ENCODE results near the gene RNF125. TPM values are rescaled to one million over a fixed set of nuclear protein-coding genes. Genes with fewer than 3 reads are reported as not detected.
"Not testable (repeated sequence)": the region's sequence is repeated elsewhere in the genome, so short reads cannot be mapped to it uniquely, and the experiment has no call there.

The RNF125 gene
- polyA plus RNA-seq, 1 of the 3 experiments (the other 2 are of a cell fraction): 0.05 TPM

DNA sequence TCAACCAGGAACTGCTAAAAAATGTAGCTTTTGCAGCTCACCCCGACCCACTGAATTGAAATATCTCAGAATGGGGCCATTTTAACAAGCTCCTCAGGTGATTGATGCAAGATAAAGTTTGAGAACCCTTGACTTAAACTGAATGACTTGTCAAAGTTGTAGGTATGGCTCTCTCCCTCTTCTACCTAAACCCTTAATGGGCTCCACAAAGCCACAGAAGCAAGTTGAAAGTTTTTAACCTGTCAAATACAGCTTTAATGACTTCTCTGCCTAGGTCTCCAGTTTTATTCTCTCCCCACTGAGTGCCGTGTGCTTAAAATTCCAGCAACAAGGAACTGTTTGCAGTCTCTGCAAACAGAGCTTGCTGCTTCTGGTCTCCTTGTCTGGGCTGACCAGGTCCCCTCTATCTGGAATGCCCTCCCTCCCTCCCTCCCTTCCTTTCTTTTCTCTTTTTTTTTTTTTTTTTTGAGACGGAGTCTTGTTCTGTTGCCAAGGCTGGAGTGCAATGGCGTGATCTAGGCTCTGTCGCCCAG is 19.7 kb upstream of the RNF125 start:
- POLR2A ChIA-PET: interaction anchor here (0.6 kb wide), 1 partner anchor 33 kb away, joined by 3 read pairs; no protein-coding TSS in a partner anchor

DNA sequence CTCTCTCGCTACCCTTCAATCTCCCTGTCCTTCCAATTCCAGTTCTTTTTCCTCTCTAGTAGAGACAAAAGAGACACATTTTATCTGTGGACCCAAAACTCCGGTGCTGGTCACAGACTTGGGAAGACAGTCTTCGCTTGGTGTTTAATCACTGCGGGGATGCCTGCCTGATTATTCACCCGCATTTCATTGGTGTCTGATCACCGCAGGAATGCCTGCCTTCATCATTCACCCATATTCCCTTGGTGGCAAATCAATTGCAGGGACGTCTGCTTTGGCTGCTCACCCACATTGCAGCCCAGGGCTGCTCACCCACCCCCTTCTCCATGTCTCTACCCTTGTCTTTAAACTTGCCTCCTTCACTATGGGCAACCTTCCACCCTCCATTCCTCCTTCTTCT is 17.5 kb upstream of the RNF125 start:
- H3K4me2 ChIP-seq; CTCF ChIA-PET; H3K27me3 ChIP-seq (ENCODE audit: insufficient read depth); H3K9ac ChIP-seq; H3K27ac ChIP-seq (ENCODE audit: low read depth in 2 of 2, low read length in 1 of 2); H3F3A ChIP-seq (replicated peaks; ENCODE audit: insufficient read depth); H4K20me1 ChIP-seq (ENCODE audit: insufficient read depth); POLR2A ChIA-PET; DNase-seq; H3K4me3 ChIP-seq (ENCODE audit: low read depth in 2 of 2, low read length in 1 of 2); H3K36me3 ChIP-seq (replicated peaks in 1 of 2; ENCODE audit: control insufficient read depth in 1 of 2, insufficient read depth in 2 of 2, low read length in 1 of 2); H3K79me2 ChIP-seq (ENCODE audit: insufficient read depth); H3K9me2 ChIP-seq; H3K9me3 ChIP-seq; H3K4me1 ChIP-seq (ENCODE audit: control insufficient read depth in 1 of 2, insufficient read depth in 2 of 2, low read depth in 1 of 2, low read length in 1 of 2); H2AFZ ChIP-seq (ENCODE audit: low read depth): not testable (repeated sequence)
- WGBS (ENCODE audit: low lambda C conversion rate): 59% methylated on average over 7 of the region's 7 CpGs

More for the DNA sequence above, 19.7 kb upstream of the RNF125 start:
- Histone ChIP-seq H3K4me2 (no peak overlapping the region), H3K9me2 (no peaks in the 10 kb centered on the region), H3K9ac (no peak overlapping the region), H3K36me3 (replicated peaks in 1 of 2; ENCODE audit: control insufficient read depth in 1 of 2, insufficient read depth in 2 of 2, low read length in 1 of 2) (no peaks in the 10 kb centered on the region), H3K4me3 (ENCODE audit: low read depth in 2 of 2, low read length in 1 of 2) (no peak overlapping the region), H3K9me3 (no peaks in the 10 kb centered on the region), H3K27me3 (ENCODE audit: insufficient read depth) (no peaks in the 10 kb centered on the region; the same call in none of the 2 replicates), H3F3A (replicated peaks; ENCODE audit: insufficient read depth) (no peaks in the 10 kb centered on the region), H3K27ac (ENCODE audit: low read depth in 2 of 2, low read length in 1 of 2) (no peak overlapping the region), H3K4me1 (ENCODE audit: control insufficient read depth in 1 of 2, insufficient read depth in 2 of 2, low read depth in 1 of 2, low read length in 1 of 2) (no peaks in the 10 kb centered on the region), H4K20me1 (ENCODE audit: insufficient read depth) (no peaks in the 10 kb centered on the region), H2AFZ (ENCODE audit: low read depth) (no peak overlapping the region), H3K79me2 (ENCODE audit: insufficient read depth) (no peaks in the 10 kb centered on the region)
- TF ChIP-seq GABPA (IDR thresholded peaks at IDR 0.05; ENCODE audit: low read depth) (no peak), MEF2A (IDR thresholded peaks at IDR 0.05; ENCODE audit: borderline replicate concordance, low read depth) (no peak), NRF1 (IDR thresholded peaks at IDR 0.05; ENCODE audit: low read depth, low read length) (no peak), POLR2AphosphoS5 (IDR thresholded peaks at IDR 0.05; ENCODE audit: low read depth, low read length) (no peak), TEAD4 (IDR thresholded peaks at IDR 0.05; ENCODE audit: borderline replicate concordance, insufficient read depth) (no peak), ELF1 (IDR thresholded peaks at IDR 0.05) (no peak), FOSL2 (IDR thresholded peaks at IDR 0.05; ENCODE audit: borderline replicate concordance, low read depth) (no peak), JUND (IDR thresholded peaks at IDR 0.05) (no peak), NFIC (IDR thresholded peaks at IDR 0.05; ENCODE audit: borderline replicate concordance) (no peak), CHD2 (IDR thresholded peaks at IDR 0.05; ENCODE audit: low read length, partially characterized antibody) (no peak), RAD21 (IDR thresholded peaks at IDR 0.05; ENCODE audit: low read length) (no peak), RFX5 (IDR thresholded peaks at IDR 0.05; ENCODE audit: low read length) (no peak), SMC3 (IDR thresholded peaks at IDR 0.05; ENCODE audit: low read depth, low read length) (no peak), TAF1 (IDR thresholded peaks at IDR 0.05; ENCODE audit: borderline replicate concordance, low read depth, low read length) (no peak)
- TF ChIP-seq, protein P1, sequence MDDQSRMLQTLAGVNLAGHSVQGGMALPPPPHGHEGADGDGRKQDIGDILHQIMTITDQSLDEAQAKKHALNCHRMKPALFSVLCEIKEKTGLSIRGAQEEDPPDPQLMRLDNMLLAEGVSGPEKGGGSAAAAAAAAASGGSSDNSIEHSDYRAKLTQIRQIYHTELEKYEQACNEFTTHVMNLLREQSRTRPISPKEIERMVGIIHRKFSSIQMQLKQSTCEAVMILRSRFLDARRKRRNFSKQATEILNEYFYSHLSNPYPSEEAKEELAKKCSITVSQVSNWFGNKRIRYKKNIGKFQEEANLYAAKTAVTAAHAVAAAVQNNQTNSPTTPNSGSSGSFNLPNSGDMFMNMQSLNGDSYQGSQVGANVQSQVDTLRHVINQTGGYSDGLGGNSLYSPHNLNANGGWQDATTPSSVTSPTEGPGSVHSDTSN (IDR thresholded peaks at IDR 0.05): no peak
- TF ChIP-seq, protein P2, sequence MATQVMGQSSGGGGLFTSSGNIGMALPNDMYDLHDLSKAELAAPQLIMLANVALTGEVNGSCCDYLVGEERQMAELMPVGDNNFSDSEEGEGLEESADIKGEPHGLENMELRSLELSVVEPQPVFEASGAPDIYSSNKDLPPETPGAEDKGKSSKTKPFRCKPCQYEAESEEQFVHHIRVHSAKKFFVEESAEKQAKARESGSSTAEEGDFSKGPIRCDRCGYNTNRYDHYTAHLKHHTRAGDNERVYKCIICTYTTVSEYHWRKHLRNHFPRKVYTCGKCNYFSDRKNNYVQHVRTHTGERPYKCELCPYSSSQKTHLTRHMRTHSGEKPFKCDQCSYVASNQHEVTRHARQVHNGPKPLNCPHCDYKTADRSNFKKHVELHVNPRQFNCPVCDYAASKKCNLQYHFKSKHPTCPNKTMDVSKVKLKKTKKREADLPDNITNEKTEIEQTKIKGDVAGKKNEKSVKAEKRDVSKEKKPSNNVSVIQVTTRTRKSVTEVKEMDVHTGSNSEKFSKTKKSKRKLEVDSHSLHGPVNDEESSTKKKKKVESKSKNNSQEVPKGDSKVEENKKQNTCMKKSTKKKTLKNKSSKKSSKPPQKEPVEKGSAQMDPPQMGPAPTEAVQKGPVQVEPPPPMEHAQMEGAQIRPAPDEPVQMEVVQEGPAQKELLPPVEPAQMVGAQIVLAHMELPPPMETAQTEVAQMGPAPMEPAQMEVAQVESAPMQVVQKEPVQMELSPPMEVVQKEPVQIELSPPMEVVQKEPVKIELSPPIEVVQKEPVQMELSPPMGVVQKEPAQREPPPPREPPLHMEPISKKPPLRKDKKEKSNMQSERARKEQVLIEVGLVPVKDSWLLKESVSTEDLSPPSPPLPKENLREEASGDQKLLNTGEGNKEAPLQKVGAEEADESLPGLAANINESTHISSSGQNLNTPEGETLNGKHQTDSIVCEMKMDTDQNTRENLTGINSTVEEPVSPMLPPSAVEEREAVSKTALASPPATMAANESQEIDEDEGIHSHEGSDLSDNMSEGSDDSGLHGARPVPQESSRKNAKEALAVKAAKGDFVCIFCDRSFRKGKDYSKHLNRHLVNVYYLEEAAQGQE (IDR thresholded peaks at IDR 0.05; ENCODE audit: low read depth, low read length): no peak
- CTCF ChIA-PET: interaction anchor here (2.1 kb wide), 1 partner anchor 22 kb away, joined by 10 read pairs; no protein-coding TSS in a partner anchor
- WGBS (ENCODE audit: low lambda C conversion rate): 50% methylated on average over 5 of the region's 5 CpGs
- no peak for DNase-seq

DNA sequence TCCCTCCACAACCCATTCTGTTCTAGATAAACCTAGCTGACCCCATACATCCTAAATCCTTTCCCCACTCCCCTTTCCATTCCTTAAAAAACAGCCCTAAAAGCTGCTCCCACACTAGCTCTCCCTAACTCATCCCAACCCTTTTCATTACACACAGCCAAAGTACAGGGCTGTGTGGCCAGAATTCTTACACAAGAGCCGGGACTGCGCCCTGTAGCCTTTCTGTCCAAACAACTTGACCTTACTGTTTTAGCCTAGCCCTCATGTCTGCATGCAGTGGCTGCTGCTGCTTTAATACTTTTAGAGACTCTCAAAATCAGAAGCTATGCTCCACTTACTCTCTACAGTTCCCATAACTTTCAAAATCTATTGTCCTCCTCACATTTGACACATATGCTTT is 14.8 kb upstream of the RNF125 start:
- H3K9me2 ChIP-seq; H2AFZ ChIP-seq (ENCODE audit: low read depth); H3K27ac ChIP-seq (ENCODE audit: low read depth in 2 of 2, low read length in 1 of 2); H3F3A ChIP-seq (replicated peaks; ENCODE audit: insufficient read depth); H3K4me2 ChIP-seq; H3K4me3 ChIP-seq (ENCODE audit: low read depth in 2 of 2, low read length in 1 of 2); H3K79me2 ChIP-seq (ENCODE audit: insufficient read depth); H3K27me3 ChIP-seq (ENCODE audit: insufficient read depth); H3K9me3 ChIP-seq; H3K4me1 ChIP-seq (ENCODE audit: control insufficient read depth in 1 of 2, insufficient read depth in 2 of 2, low read depth in 1 of 2, low read length in 1 of 2); H3K36me3 ChIP-seq (replicated peaks in 1 of 2; ENCODE audit: control insufficient read depth in 1 of 2, insufficient read depth in 2 of 2, low read length in 1 of 2); DNase-seq; H3K9ac ChIP-seq; H4K20me1 ChIP-seq (ENCODE audit: insufficient read depth); CTCF ChIA-PET; POLR2A ChIA-PET: not testable (repeated sequence)
- WGBS (ENCODE audit: low lambda C conversion rate): 52% methylated on average over 2 of the region's 2 CpGs
